ENCODE data around the gene ASIC4. TPM values are rescaled to one million over a fixed set of nuclear protein-coding genes. Genes with fewer than 3 reads are reported as not detected.

Gene ASIC4
- total and polyA plus RNA-seq, 2 of the 13 experiments (the other 11 are each of a cell fraction or from before 2014, with no cell fraction given): 0.03 TPM; not detected in 1

DNA sequence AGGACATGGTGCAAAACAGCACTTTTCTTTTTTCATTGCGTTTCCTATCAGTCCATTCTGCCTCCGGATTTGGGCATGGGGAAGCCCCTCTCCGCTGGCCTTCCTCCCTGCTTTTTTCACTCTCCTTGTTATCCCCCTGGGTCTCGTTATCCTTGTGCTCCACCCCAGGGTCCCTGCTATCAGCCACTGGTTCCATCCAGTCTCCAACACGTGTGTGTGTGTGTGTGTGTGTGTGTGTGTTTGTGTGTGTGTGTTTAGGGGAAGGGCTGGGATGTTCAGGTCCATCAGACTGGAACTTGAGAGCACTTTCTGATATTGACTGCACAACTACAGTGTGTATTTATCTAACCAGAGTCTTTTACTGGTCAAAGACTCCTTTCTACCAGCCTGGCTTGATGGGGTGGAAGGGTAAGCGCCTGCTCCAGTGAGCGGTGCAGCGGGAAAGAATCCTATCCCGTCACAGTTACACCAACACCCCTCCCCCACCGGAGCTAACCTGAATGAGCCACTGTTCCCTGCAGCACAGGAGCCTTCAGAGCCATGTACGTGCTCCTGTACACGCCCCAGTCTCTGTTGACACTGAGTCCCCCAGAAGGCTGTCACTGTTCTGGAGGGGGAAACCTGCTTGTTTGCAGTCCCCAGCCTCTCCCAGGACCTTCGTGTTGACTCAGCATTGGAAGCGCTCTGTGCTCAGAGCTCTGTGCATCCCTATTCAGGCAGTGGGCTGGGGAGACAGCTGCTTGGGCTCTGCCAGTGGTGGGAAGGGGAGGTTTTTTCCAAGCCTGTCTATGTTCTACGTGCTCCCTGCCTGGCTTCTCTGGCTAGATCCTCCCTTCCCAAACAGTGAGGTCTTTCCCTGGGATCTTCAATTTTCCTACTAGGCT lies 62.5 kb downstream of the ASIC4 start (continued):
- TF ChIP-seq SMYD3 (CRISPR knock-in tag; IDR thresholded peaks at IDR 0.05) (no peak; the same call in 1 of the 2 replicates), ASH2L (IDR thresholded peaks at IDR 0.05; ENCODE audit: insufficient read length, low read depth, low read length) (peak; percentile 79), SIN3A (IDR thresholded peaks at IDR 0.05; ENCODE audit: borderline replicate concordance, low read depth, low read length) (peak; percentile 50; the same call in 1 of the 2 replicates), GATAD1 (CRISPR knock-in tag; IDR thresholded peaks at IDR 0.05) (peak; percentile 79), NCOR1 (IDR thresholded peaks at IDR 0.05; ENCODE audit: borderline replicate concordance, low read length) (peak; percentile 70; the same call in 1 of the 2 replicates), THAP11 (CRISPR knock-in tag; IDR thresholded peaks at IDR 0.05) (peak; percentile 83), RBAK (CRISPR knock-in tag; IDR thresholded peaks at IDR 0.05) (peak; percentile 78; the same call in 1 of the 2 replicates), SOX5 (CRISPR knock-in tag; IDR thresholded peaks at IDR 0.05; ENCODE audit: borderline replicate concordance) (peak; percentile 95), MED8 (CRISPR knock-in tag; IDR thresholded peaks at IDR 0.05; ENCODE audit: insufficient replicate concordance) (peak; percentile 95), SKI (IDR thresholded peaks at IDR 0.05; ENCODE audit: partially characterized antibody) (peak; percentile 78)
- TF ChIP-seq, protein P1, sequence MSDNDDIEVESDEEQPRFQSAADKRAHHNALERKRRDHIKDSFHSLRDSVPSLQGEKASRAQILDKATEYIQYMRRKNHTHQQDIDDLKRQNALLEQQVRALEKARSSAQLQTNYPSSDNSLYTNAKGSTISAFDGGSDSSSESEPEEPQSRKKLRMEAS (IDR thresholded peaks at IDR 0.05): peak; percentile 95
- TF ChIP-seq, protein P2, sequence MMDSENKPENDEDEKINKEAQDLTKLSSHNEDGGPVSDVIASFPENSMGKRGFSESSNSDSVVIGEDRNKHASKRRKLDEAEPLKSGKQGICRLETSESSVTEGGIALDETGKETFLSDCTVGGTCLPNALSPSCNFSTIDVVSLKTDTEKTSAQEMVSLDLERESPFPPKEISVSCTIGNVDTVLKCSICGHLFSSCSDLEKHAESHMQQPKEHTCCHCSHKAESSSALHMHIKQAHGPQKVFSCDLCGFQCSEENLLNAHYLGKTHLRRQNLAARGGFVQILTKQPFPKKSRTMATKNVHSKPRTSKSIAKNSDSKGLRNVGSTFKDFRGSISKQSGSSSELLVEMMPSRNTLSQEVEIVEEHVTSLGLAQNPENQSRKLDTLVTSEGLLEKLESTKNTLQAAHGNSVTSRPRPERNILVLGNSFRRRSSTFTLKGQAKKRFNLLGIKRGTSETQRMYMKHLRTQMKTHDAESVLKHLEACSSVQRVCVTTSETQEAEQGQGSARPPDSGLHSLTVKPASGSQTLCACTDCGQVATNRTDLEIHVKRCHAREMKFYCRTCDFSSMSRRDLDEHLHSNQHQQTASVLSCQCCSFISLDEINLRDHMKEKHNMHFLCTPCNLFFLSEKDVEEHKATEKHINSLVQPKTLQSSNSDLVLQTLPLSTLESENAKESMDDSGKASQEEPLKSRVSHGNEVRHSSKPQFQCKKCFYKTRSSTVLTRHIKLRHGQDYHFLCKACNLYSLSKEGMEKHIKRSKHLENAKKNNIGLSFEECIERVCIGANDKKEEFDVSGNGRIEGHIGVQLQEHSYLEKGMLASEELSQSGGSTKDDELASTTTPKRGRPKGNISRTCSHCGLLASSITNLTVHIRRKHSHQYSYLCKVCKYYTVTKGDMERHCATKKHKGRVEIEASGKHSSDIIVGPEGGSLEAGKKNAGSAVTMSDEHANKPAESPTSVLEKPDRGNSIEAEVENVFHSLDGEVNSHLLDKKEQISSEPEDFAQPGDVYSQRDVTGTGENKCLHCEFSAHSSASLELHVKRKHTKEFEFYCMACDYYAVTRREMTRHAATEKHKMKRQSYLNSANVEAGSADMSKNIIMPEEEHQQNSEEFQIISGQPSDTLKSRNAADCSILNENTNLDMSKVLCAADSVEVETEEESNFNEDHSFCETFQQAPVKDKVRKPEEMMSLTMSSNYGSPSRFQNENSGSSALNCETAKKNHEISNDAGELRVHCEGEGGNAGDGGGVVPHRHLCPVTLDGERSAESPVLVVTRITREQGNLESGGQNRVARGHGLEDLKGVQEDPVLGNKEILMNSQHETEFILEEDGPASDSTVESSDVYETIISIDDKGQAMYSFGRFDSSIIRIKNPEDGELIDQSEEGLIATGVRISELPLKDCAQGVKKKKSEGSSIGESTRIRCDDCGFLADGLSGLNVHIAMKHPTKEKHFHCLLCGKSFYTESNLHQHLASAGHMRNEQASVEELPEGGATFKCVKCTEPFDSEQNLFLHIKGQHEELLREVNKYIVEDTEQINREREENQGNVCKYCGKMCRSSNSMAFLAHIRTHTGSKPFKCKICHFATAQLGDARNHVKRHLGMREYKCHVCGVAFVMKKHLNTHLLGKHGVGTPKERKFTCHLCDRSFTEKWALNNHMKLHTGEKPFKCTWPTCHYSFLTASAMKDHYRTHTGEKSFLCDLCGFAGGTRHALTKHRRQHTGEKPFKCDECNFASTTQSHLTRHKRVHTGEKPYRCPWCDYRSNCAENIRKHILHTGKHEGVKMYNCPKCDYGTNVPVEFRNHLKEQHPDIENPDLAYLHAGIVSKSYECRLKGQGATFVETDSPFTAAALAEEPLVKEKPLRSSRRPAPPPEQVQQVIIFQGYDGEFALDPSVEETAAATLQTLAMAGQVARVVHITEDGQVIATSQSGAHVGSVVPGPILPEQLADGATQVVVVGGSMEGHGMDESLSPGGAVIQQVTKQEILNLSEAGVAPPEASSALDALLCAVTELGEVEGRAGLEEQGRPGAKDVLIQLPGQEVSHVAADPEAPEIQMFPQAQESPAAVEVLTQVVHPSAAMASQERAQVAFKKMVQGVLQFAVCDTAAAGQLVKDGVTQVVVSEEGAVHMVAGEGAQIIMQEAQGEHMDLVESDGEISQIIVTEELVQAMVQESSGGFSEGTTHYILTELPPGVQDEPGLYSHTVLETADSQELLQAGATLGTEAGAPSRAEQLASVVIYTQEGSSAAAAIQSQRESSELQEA (CRISPR knock-in tag; IDR thresholded peaks at IDR 0.05; ENCODE audit: not compliant biosample characterization): no peak
- TF ChIP-seq, protein P3, sequence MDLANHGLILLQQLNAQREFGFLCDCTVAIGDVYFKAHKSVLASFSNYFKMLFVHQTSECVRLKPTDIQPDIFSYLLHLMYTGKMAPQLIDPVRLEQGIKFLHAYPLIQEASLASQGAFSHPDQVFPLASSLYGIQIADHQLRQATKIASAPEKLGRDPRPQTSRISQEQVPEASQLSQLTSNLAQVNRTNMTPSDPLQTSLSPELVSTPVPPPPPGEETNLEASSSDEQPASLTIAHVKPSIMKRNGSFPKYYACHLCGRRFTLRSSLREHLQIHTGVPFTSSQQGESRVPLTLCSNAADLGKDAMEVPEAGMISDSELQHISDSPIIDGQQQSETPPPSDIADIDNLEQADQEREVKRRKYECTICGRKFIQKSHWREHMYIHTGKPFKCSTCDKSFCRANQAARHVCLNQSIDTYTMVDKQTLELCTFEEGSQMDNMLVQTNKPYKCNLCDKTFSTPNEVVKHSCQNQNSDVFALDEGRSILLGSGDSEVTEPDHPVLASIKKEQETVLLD (CRISPR knock-in tag; IDR thresholded peaks at IDR 0.05; ENCODE audit: low read depth): peak; percentile 76; the same call in 1 of the 2 replicates
- TF ChIP-seq, protein P4, sequence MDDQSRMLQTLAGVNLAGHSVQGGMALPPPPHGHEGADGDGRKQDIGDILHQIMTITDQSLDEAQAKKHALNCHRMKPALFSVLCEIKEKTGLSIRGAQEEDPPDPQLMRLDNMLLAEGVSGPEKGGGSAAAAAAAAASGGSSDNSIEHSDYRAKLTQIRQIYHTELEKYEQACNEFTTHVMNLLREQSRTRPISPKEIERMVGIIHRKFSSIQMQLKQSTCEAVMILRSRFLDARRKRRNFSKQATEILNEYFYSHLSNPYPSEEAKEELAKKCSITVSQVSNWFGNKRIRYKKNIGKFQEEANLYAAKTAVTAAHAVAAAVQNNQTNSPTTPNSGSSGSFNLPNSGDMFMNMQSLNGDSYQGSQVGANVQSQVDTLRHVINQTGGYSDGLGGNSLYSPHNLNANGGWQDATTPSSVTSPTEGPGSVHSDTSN (CRISPR knock-in tag; IDR thresholded peaks at IDR 0.05; ENCODE audit: borderline replicate concordance): no peak; the same call in 1 of the 2 replicates
- TF ChIP-seq, protein P5, sequence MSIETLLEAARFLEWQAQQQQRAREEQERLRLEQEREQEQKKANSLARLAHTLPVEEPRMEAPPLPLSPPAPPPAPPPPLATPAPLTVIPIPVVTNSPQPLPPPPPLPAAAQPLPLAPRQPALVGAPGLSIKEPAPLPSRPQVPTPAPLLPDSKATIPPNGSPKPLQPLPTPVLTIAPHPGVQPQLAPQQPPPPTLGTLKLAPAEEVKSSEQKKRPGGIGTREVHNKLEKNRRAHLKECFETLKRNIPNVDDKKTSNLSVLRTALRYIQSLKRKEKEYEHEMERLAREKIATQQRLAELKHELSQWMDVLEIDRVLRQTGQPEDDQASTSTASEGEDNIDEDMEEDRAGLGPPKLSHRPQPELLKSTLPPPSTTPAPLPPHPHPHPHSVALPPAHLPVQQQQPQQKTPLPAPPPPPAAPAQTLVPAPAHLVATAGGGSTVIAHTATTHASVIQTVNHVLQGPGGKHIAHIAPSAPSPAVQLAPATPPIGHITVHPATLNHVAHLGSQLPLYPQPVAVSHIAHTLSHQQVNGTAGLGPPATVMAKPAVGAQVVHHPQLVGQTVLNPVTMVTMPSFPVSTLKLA (IDR thresholded peaks at IDR 0.05): peak; percentile 64

Data from HepG2 (cell line).